Heart right ventricle (tissue), 16 donors: ENCODE data around the gene CDC45. TPM values are rescaled to one million over a fixed set of nuclear protein-coding genes. Genes with fewer than 3 reads are reported as not detected.
"Not testable (repeated sequence)": the region's sequence is repeated elsewhere in the genome, so short reads cannot be mapped to it uniquely, and the experiment has no call there.

Source experiments
- ATAC-seq, 8 donors: fragments of 200-7000 bp; cut with Tn5 transposase; one replicate each; pipeline ENCODE4 v1.9.1; 2020; ENCODE audit warnings: mild to moderate bottlenecking in 8 of 8, moderate library complexity in 8 of 8, moderate number of reproducible peaks in 1 of 8
- DNase-seq, 2 donors: peaks; one replicate each; pipeline ENCODE4 v3.0.0-alpha.2; 2020
- H3K27ac ChIP-seq, 10 donors: fragments of 200-600 bp; sonication (generic) in 2 of 10; one replicate each; pipeline versions ENCODE4 v1.5.0 to v1.8.0; 2020 to 2022; ENCODE audit warnings: mild to moderate bottlenecking in 3 of 10
- H3K27me3 ChIP-seq, 7 donors: fragments of 200-600 bp; one replicate each; pipeline ENCODE4 v1.8.0; 2021 to 2022; ENCODE audit warnings: mild to moderate bottlenecking in 2 of 7
- H3K36me3 ChIP-seq, 9 donors: fragments of 200-600 bp; sonication (generic) in 1 of 9; one replicate each; pipeline versions ENCODE4 v1.5.0 to v1.8.0; 2020 to 2022; ENCODE audit warnings: mild to moderate bottlenecking in 2 of 9
- H3K4me1 ChIP-seq, 9 donors: fragments of 200-600 bp; sonication (generic) in 1 of 9; one replicate each; pipeline versions ENCODE4 v1.5.0 to v1.8.0; 2020 to 2022; ENCODE audit warnings: mild to moderate bottlenecking in 4 of 9
- H3K4me3 ChIP-seq, 10 donors: fragments of 200-600 bp; sonication (generic) in 2 of 10; one replicate each; pipeline versions ENCODE4 v1.5.0 to v1.8.0; 2020 to 2022; ENCODE audit warnings: mild to moderate bottlenecking in 7 of 10, moderate library complexity in 2 of 10
- H3K9me3 ChIP-seq, 11 donors: fragments of 200-600 bp in 10 of 11; sonication (generic) in 2 of 11; one replicate each; pipeline versions ENCODE4 v1.5.0 to v1.8.0; 2013 to 2022; ENCODE audit warnings: mild to moderate bottlenecking in 2 of 11, control low read depth in 1 of 11, moderate library complexity in 1 of 11
- WGBS, 2 donors: extraction: QIAGEN DNeasy Blood & Tissue Kit; methylation state at CpG; one replicate each; pipeline ENCODE4 v1.1.7; 2013; ENCODE audit warnings: inconsistent platforms in 1 of 2; 5-methylcytosine and 5-hydroxymethylcytosine counted together
- intact Hi-C, 10 donors: fragments of 100-400 bp; cut with DNase I; formaldehyde crosslinking; loops; one replicate each; pipeline versions ENCODE4 v1.11.1 to v1.14.2; 2022
- polyA plus RNA-seq, 2 donors: library from polyadenylated mRNA; stranded (reverse); fragments of 200-250 nt; gene quantifications; one replicate each; pipeline ENCODE4 v1.2.3, GENCODE V29; 2013
- total RNA-seq, 10 donors: library from RNA; stranded (reverse); fragmentation: NEBNext Ultra II Directional in 3 of 10; extraction: Animal tissue kit (Norgen Biotek cat#: 25700) in 3 of 10; gene quantifications; one replicate each; pipeline versions ENCODE4 v1.2.1 to v1.2.4, GENCODE V29; 2021 to 2023
- TF ChIP-seq, protein P1 (sequence below), 9 donors: fragments of 200-600 bp; sonication (generic) in 2 of 9; IDR thresholded peaks; one replicate each; pipeline versions ENCODE4 v1.5.0 to v1.8.0; 2021 to 2022; ENCODE audit warnings: antibody characterized with exemption in 9 of 9, mild to moderate bottlenecking in 5 of 9, moderate library complexity in 1 of 9
- donor health status: Arrhythmogenic right ventricular cardiomyopathy.
- donor health status: ischemic (EF 13 %, LVEDD 7.1; RV severe dilation, severe dysfunction).
- donor health status: healthy with polysubstance abuse.
- donor health status: DM: no; HTN: yes; CAD: no.
- donor health status: DM: no; HTN: no; CAD: no.
- donor health status: ischemic (EF 25% LVEDD 6.9; RV normal size, moderate dysfunction).
- donor health status: ischemic (EF 25% LVEDD 5.7; RV mildly dilated, moderate dysfunction).
- donor health status: healthy.
- donor health status: DM: yes; HTN: yes; CAD: no.
- donor health status: Ischemic cardiomyopathy.
- donor health status: ischemic (EF 35%, LVEDD 5.7; RV mildly dilated, moderate dysfunction).
- donor health status: nonischemic (EF 11% LVEDD 7.7; RV severe dilation, severe dysfunction).
- donor health status: DM: yes; HTN: yes; CAD: no.
- donor health status: PGD.
- donor health status: ischemic (EF 29% LVEDD 5.4; RV normal size, mild dysfunction).
- donor health status: nonischemic (EF 23%, LVEDD 6.1; RV moderate dilation, normal function).

Gene CDC45
- total and polyA plus RNA-seq, 12 donors, result 0.15 to 3.4 (median 0.57) TPM; not detected in 4

GRCh38 chr22:19529811-19530210, 50.1 kb downstream of the CDC45 start:
- DNase-seq (no peak), ATAC-seq (no peak)
- Histone ChIP-seq H3K27me3 (peaks cover 0 to 18% (median 9%) of the 10 kb centered on the region in 7 donors), H3K9me3 (no peaks in the 10 kb centered on the region), H3K4me3 (no peak overlapping the region), H3K36me3 (no peaks in the 10 kb centered on the region), H3K27ac (no peak overlapping the region), H3K4me1 (peaks cover 5 to 34% (median 19%) of the 10 kb centered on the region in 9 donors)
- TF ChIP-seq, protein P1, sequence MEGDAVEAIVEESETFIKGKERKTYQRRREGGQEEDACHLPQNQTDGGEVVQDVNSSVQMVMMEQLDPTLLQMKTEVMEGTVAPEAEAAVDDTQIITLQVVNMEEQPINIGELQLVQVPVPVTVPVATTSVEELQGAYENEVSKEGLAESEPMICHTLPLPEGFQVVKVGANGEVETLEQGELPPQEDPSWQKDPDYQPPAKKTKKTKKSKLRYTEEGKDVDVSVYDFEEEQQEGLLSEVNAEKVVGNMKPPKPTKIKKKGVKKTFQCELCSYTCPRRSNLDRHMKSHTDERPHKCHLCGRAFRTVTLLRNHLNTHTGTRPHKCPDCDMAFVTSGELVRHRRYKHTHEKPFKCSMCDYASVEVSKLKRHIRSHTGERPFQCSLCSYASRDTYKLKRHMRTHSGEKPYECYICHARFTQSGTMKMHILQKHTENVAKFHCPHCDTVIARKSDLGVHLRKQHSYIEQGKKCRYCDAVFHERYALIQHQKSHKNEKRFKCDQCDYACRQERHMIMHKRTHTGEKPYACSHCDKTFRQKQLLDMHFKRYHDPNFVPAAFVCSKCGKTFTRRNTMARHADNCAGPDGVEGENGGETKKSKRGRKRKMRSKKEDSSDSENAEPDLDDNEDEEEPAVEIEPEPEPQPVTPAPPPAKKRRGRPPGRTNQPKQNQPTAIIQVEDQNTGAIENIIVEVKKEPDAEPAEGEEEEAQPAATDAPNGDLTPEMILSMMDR (IDR thresholded peaks at IDR 0.05), result no peak
- intact Hi-C loops, result loop anchor here in 5 of 10 donors (5.0 to 10.0 kb wide), 4 partner anchors 37 to 95 kb away; no protein-coding TSS in a partner anchor
- WGBS, 2 donors, result 77 to 87% methylated on average over 4 of the region's 4 CpGs

- intact Hi-C loops, result no loop called here
- H3K4me1 ChIP-seq, result peaks cover 4 to 35% (median 17%) of the 10 kb centered on the region in 9 donors
- H3K27me3 ChIP-seq, result peaks cover 0 to 9% (median under 1%) of the 10 kb centered on the region in 7 donors
- TF ChIP-seq, protein P1 (IDR thresholded peaks at IDR 0.05), result no peak
- H3K9me3 ChIP-seq, result no peaks in the 10 kb centered on the region
- H3K4me3 ChIP-seq, result no peak overlapping the region
- WGBS, 2 donors, result 72 to 73% methylated on average over 3 of the region's 3 CpGs
- H3K36me3 ChIP-seq, result no peaks in the 10 kb centered on the region
- H3K27ac ChIP-seq, result no peak overlapping the region
- DNase-seq, result no peak
- no peak for ATAC-seq
These were observed 51.0 kb downstream of the CDC45 start for GRCh38 chr22:19530751-19531150.

DNA sequence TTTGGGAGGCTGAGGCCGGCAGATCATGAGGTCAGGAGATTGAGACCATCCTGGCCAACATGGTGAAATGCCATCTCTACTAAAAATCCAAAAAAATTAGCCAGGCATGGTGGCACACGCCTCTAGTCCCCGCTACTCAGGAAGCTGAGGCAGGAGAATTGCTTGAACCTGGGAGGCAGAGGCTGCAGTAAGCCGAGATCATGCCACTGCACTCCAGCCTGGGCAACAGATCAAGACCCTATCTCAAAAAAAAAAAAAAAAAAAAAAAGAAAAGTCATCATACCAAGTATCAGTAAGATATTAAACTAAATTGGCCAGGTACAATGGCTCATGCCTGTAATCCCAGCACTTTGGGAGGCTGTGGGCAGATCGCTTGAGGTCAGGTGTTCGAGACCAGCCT, 51.6 kb downstream of the CDC45 start:
- H3K4me3 ChIP-seq, intact Hi-C loops, DNase-seq, H3K27me3 ChIP-seq, H3K27ac ChIP-seq, H3K9me3 ChIP-seq, H3K36me3 ChIP-seq, ATAC-seq: not testable (repeated sequence)
- 91 to 92% methylated on average over 6 of the region's 6 CpGs for WGBS, 2 donors
- H3K4me1 ChIP-seq, result peaks cover 0 to 29% (median 15%) of the 10 kb centered on the region in 9 donors

GRCh38 chr22:19533049-19533626, 53.4 kb downstream of the CDC45 start:
- Histone ChIP-seq H3K36me3 (no peaks in the 10 kb centered on the region), H3K4me3 (no peak overlapping the region), H3K4me1 (peaks cover 0 to 11% (median 0%) of the 10 kb centered on the region in 9 donors), H3K27ac (no peak overlapping the region), H3K27me3 (peaks cover 0 to 7% (median 0%) of the 10 kb centered on the region in 7 donors), H3K9me3 (no peaks in the 10 kb centered on the region)
- DNase-seq (no peak), ATAC-seq (no peak)
- 88 to 90% methylated on average over 8 of the region's 8 CpGs for WGBS, 2 donors
- TF ChIP-seq, protein P1 (IDR thresholded peaks at IDR 0.05), result no peak
- intact Hi-C loops, result no loop called here

- Histone ChIP-seq H3K4me3 (no peak overlapping the region), H3K27ac (no peak overlapping the region), H3K36me3 (no peaks in the 10 kb centered on the region), H3K4me1 (peaks cover 0 to 10% (median 0%) of the 10 kb centered on the region in 9 donors), H3K9me3 (no peaks in the 10 kb centered on the region), H3K27me3 (peaks cover 0 to 7% (median 0%) of the 10 kb centered on the region in 7 donors)
- TF ChIP-seq, protein P1 (IDR thresholded peaks at IDR 0.05), result no peak
- intact Hi-C loops, result no loop called here
- no peak for ATAC-seq
- no peak for DNase-seq
These were observed 54.1 kb downstream of the CDC45 start for GRCh38 chr22:19533857-19534256.
